Activated CD8-positive, alpha-beta memory T cell treated with anti-CD3 and anti-CD28 coated beads, Interleukin-2, amount 50 U/mL, for 1 hour (primary cell): Measurements from ENCODE around the gene BTBD8.
"Not testable (repeated sequence)": the region's sequence is repeated elsewhere in the genome, so short reads cannot be mapped to it uniquely, and the experiment has no call there.

Experiments
- DNase-seq: peaks from one replicate; pipeline ENCODE4 v3.0.0-alpha.2; 2020; ENCODE audit errors: extremely low read depth

The BTBD8 gene

DNA sequence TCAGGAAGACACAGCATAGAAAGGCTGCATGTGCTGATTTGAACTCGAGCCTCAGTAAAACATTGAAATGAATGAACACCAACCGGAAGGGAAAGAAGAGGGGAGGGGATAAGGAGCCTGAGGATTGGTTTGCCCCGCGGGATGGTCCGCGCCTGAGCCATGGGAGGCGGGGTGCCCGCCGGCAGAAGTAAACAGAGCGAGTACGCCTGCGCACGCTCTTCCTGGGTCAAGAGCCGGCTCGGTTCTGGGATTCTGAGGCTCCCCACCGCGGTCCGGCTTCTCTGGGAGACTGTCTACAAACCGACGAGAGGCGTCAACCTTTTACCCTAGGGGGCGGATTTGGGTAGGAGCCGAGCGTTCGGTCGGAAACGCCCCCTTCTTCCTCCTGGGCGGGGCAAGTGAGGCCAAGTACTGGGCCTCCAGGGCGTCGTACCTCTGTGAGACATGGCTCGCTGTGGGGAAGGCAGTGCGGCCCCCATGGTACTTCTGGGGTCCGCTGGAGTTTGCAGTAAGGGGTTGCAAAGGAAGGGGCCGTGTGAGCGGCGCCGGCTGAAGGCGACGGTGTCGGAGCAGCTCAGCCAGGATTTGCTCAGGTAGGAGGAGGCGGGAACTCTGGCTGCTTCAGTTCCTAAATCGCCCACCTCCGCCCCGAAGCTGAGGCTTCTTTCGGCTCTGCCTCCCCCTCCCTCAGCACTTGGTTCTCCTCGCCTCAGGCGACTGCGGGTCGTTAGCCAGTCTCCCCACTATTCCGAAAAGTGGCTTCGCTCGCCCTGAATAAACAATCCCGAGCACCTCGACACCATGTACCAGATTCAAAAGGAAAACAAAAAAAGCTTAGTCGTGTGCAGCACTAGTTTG, at the start of gene BTBD8:
BTBD8 (plus strand) TSS at position 218 of the 858 bp plus-strand sequence; CDS start at position 445, 227 bp downstream.
- DNase-seq: peak; percentile 67

- DNase-seq: no peak
Observed at GRCh38 chr1:92030656-92031107, 49.5 kb upstream of the BTBD8 start.

DNA sequence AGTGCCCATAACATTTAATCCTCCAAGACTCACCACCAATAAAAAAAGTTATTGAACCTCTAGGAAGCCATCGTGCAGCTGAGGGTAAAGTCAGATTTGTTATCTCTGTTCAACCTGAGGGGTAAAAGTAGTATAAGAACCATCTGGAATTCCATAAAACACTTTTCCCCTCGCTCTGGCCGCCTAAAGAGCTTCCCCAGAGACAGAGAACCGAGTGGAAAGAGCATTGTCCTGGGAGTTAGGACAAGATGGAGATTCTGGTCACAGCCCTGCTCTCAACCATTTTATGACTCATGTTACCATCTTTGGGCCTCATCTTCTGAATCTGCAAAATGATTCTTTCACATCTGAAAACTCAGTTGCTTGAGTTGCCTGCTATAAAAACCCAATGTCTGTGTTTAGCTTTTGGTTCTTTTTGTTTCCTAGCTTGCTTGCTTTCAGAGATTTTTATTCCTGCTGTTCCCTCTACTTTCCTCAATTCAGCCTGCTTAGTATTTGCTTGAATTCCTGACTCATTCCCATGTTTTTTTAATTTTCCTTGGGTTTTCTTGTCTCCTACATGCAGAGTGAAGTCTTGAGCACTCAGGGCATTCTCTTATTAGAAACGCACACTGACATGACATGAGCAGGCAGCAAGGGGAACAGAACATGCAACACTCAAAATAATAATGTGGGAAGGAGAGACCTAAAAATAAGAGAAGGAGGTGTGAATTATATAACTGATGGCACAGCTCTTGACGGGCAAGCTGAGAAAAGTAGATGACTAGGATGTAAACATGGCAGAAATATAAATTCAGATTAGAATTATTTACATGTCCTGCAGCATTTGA, 48.6 kb upstream of the BTBD8 start:
- no peak for DNase-seq

DNA sequence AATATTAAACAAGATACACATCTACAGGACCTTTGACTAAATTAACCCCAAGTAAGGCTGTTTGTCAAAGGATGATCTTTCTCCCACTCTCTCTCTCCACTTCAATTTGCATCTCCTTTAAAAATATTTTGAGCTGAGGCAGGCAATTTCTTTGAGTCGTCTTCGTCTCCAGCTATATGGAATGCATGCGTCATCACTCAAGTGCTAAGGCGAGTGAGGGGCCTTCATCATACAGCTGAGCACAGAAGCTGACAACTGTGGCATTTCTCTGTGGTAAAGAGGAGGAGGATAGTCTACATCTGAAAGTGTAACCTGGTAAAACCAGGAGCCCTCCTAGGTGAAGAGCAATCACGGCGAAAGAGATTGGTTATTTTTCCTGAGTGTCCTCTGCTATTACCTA, 42.7 kb upstream of the BTBD8 start:
- no peak for DNase-seq

DNA sequence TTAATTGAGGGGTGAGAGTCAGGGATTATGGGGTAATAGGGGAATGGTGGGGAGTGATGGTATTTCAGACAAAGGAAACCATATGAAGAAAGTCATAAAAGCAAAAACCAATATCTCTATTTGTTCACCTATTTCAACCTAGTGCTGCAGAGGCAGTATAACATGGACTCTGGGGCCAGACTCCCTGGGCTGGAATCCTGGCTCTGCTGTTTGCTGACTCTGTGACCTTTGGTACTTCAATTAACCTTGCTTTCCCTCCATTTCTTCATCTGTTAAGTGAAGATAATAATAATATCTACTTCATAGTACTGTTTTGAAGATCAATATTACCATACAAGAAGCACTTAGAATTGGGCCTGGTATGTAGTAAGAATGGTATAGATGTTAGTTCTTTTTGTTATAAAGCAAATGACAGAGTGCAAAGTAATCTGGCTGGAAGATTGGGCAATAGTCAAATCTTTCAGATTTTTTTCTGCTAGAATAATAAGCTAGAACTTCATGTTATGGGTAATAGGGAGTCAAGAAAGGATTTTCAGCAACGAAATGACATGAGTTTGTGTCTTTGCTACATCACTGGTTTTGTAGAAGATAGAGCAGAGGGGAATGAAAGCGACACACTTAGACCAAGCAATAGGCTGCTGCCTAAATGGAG, 41.3 kb upstream of the BTBD8 start:
- no peak for DNase-seq

DNA sequence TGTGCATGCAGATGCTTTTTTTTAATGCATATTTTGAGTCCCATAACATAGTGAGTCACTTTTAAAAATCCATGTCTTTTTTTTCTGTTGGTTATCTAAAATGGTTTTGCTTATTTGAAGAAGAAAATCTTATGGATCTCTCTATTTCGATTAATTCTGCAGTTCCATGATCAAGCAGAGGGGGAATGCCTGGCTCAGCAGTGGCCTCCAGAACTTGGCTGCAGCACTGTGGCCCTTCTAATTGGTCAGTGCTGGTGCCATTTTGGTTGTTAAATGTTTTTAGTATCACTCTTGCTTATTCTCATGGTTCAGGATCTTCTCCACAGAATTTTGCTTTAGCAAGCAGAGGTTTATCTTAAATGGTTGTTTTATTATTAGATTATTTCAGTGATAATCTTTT, 39.2 kb upstream of the BTBD8 start:
- no peak for DNase-seq

DNA sequence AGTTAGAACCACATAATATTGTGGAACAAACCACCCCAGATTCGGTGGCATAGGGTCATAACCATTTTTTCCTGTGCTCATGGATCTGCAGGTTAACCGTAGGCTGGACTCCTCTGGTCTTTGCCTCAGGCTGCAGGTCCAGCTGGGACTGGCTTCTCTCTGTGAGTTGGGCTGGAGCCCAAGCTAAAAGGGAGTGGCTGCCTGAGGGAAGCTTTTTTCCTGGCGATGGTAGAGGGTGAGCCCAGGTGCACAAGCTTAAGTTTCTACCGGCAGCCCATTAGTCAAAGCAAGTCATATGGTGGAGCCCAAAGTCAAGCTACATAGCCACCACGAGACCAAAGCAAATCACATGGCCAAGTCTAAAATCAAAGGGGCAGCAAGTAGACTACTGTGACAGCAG, 36.5 kb upstream of the BTBD8 start:
- DNase-seq: no peak

DNA sequence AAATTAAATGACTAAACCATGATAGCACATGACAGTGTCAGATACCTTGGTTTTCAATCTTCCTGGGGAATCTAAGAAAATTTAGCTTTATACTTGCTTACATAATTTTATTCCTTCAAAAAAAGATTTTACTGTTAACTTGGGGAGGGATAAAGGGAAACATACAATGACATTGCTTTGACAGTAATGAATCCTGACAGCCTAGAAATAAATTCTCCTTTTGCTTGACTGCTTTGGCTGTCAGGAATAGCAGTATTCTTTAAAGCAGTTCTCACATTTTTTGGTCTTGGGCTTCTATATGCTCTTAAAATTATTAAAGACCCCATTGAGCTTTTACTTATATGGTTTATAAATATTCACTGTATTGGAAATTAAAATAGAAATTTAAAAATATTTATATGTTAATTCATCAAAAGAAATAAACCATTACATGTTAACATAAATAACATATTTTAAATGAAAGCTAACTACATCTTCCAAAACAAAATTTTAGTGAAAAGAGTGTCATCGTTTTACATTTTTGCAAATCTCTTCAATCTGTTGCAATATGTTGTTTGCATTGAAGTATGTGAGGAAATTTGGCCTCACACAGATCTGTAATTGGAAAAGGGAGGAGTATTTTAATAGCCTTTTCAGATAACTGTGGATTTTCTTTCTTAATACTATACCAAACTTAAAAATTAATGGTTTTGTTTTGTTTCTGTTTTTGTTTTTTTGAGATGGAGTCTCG, 34.2 kb upstream of the BTBD8 start:
- DNase-seq: no peak

DNA sequence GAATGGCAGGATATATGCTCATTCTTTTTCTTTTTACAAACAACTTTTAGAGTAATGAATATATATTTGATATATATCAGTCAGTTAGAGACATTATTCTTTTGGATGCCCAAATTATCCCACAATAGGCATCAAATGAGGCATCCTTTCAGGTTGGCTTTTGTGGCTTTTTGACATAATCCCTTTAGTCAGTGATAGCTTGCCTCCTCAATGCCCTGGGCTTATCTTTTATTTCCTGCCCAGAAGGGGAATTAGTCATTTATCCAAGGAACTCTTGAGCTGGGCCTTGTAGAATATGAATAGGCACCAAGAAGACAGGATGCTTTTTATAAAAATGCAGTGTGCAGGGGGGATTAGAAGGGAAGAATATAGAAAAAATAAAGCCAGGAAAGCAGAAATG, 28.2 kb upstream of the BTBD8 start:
- no peak for DNase-seq

GRCh38 chr1:92065042-92065441, 15.1 kb upstream of the BTBD8 start:
- DNase-seq: no peak

DNA sequence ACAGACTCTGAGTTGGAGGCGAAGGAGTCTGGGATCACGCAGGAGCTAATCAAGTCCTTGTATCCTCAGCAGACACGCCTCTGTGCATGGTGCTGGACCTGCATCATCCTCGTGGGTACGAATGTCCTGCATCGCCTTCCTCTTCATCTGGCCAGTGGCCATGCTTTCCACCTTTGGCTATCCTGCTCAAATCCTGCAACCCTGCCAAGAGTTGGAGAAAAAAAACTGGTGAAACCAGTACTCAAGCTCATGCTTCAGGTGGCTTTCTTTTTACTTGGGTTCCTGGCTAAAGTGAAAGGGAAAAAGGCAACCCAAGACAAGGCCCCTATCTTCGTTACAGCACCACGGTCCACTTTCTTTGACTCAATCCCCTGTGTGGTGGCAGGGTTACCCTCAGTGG, 13.8 kb upstream of the BTBD8 start:
- DNase-seq: no peak

DNA sequence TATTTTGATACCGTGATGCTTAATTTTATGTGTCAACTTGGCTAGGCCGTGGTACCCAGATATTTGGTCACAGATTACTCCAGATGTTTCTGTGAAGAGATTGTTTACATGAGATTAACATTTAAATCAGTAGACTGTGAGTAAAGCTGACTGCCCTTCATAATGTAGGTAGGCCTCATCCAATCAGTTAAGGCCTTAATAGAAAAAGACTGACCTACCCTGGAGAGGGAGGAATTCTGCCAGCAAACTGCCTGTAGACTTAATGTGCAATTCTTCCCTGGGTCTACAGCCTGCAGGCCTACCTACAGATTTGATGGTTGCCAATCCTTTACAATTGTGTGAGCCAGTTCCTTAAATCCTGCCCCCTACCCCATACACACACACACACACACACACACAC, 9.3 kb upstream of the BTBD8 start:
- DNase-seq: no peak

DNA sequence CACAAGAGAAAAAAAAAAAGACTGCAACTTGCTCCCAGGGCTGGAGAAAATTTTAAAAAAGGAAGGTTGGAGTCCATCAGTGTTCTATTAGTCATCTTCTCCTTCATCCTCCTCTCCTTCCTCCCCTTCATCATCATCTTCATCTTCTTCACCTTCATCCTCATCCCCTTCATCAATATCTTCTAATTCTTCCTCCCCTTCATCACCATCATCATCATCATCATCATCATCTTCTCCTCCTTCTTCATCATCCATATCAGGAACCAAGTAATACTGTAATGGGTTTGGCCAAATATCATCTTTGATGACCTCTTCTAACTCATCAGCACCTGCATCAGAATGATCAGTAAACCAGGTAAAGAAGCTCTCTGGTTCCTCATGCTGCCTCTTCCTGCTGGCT, 5.7 kb upstream of the BTBD8 start:
- DNase-seq: not testable (repeated sequence)

- DNase-seq: no peak
Observed at GRCh38 chr1:92075311-92075710, 4.8 kb upstream of the BTBD8 start, which contains the start of gene SETSIP. SETSIP (minus strand) TSS chr1:92075411; CDS start chr1:92075411, 0 bp downstream.

GRCh38 chr1:92076363-92076762, 3.8 kb upstream of the BTBD8 start:
- DNase-seq: no peak

DNA sequence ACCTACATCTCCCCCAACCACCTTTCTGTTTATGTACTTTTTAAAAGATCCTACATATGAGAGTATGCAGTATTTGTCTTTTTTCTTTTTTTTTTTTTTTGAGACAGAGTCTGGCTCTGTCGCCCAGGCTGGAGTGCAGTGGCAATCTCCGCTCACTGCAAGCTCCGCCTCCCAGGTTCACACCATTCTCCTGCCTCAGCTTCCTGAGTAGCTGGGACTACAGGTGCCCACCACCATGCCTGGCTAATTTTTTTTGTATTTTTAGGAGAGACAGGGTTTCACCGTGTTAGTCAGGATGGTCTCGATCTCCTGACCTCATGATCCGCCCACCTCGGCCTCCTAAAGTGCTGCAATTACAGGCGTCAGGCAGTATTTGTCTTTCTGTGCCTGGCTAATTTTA, 2.1 kb upstream of the BTBD8 start:
- not testable (repeated sequence) for DNase-seq

- DNase-seq: no peak
Observed at GRCh38 chr1:92079441-92079840, 704 bp upstream of the BTBD8 start.

GRCh38 chr1:92081031-92081430, 886 bp downstream of the BTBD8 start:
- no peak for DNase-seq

DNA sequence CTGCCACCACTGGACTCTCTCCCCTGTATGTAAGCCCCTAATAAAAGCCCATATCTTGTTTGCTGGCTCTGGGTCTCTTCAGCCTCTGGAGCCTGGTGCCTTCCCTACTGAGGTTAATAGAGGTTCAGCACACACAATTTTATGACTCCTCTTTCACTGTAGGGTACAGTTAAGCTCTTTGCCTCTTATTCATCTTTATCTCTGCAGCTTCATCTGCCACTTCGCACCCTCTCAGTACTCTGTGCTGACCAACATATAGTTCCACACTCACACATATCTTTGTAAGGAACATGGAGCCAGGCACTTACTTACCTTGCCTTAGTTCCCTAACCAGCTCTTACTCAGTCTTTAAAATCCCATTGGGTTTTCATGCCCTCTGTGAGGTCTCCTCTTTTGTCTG, 4.5 kb downstream of the BTBD8 start:
- no peak for DNase-seq

DNA sequence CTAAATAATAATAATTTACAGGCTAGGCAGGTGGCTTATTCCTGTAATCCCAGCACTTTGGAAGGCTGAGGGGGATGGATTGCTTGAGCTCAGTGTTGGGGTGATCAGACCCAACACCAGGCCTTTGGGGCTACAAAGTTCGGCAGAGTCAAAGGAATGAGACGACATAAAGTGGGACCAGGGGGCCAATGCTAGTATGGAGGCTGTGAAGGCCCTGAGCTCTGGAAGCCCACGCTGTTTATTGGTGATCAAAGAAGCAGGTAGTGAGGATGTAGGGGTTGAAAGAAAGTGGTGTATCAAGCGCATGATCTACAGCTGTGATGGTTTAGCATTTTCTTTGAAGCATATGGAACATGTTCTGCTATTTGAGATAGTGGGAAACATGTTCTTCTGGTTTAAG, 5.6 kb downstream of the BTBD8 start:
- DNase-seq: no peak

DNA sequence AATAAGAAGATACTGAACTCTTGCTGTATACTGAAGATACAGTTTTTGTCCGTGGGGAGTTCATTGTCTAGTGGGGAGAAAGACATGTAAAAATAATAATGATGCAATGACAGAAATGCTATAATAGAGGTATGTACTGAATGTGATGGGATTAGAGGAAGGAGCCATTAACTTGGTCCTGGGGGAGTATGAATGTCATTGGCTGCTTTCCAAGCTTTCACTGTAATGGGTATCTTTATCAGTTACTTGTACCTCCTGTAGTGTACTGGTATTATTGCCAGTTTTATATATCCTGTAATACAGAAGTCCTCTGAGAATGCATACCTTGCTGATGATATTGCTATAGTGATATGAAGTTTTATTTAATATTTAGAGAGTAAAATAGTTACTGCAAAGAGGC, 7.4 kb downstream of the BTBD8 start:
- no peak for DNase-seq

GRCh38 chr1:92091625-92092024, 11.5 kb downstream of the BTBD8 start:
- DNase-seq: no peak
